Measurements from ENCODE around the gene ABTB2. TPM values are rescaled to one million over a fixed set of nuclear protein-coding genes. Genes with fewer than 3 reads are reported as not detected.

Gene ABTB2
- total RNA-seq, 1 experiment from 2014 or later = 6.0 TPM

DNA sequence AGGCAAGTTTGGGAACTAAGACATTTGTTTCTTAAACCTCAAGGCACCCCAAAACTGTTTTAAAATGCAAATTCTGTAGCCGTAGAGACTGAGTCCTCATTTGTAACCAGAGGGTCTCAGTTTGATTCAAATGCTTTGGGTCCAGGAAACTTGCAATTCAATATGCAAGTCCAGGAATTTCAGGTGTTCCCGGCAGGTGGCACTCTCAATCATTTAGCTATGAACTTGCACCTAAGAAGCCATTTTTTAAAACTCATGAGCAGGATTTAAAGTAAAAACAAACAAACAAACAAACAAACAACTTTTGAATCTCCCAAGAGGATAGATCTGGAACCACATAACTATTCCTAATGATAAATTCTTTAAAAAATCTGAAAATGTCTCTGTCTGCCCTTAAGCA, 8.7 kb upstream of the ABTB2 start:
- in situ Hi-C loops (cut with HindIII; ENCODE audit: low pct_unique_long_range_greater_than_20kb, low sequenced_read_pairs) = no loop called here

DNA sequence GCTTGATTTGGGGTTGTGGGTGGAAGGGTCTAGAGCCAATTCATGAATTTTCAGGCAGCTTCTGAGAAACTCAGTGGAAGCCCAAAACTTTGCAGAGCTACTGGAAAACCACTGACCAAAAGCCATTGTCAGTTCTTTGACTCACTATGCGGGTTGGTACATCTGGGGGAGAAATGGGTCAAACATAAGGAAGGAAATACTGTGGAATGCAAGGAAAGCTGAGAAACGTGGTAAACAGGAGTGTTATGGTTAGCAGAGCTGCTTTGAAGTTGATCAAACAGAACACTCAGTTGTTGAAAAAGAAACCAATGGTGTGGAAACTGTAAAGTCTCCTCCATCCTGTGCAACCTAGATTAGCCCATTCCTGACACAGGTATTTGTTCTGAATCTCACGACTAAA, 6.3 kb upstream of the ABTB2 start:
- DNase-seq (ENCODE audit: low read depth) = no peak
- in situ Hi-C loops (cut with HindIII; ENCODE audit: low pct_unique_long_range_greater_than_20kb, low sequenced_read_pairs) = no loop called here

More for the DNA sequence above, 8.7 kb upstream of the ABTB2 start:
- DNase-seq (ENCODE audit: low read depth) = no peak

DNA sequence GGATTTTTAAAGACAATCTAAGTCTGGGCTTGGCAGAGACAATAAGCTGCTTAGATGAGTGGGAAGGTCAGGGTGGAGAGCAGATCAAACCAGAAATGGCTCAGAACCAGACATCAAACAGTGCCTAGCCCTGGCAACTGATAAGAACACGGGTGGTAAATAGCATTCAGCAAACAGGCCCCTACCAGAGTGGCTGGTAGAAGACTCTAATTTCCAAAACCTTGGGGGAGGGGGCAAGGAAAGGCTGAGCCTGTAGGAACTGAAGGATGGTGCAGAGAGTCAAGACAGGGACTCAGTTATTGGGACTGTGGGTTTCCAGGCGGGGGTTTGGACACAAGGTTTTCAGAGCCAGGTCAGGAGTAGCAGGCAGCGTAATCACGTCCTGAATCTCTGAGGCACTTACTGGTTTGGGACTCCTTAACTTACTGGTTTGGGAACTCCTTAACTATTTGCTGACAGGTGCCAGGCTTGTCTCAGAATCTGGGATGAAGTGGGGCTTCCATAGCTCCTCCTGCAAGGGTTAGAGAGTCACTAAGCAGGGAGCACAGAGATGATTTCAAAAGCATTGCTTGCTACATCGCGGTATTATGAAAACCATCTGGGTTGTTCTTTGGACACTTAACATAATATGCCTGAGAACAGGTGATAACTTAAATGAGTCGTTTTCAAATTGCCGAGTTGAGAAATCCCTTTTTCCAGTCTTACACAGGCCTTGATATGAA, 5.7 kb upstream of the ABTB2 start:
- in situ Hi-C loops (cut with HindIII; ENCODE audit: low pct_unique_long_range_greater_than_20kb, low sequenced_read_pairs) = no loop called here

DNA sequence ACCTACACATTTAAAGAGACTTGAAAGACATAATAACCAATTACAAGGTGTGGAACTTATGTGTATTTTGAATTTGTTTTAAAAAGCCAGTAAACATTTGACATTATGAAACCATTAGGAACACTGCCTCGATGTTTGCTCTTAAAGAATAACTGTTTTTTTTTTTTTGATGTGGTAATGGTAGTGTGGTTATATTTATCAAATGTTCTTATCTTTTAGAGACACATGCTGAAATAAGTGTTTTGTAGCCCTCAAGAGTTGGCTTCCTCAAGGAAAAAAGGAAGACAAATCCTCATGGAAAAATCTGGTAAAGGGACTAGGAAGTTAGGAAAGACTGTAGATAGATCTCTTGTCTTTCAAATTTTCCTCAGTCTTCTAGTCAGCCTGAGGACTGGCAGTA, 2.2 kb upstream of the ABTB2 start:
- in situ Hi-C loops (cut with HindIII; ENCODE audit: low pct_unique_long_range_greater_than_20kb, low sequenced_read_pairs) = no loop called here
- DNase-seq (ENCODE audit: low read depth) = no peak

More for the DNA sequence above, 5.7 kb upstream of the ABTB2 start:
- DNase-seq (ENCODE audit: low read depth) = no peak

DNA sequence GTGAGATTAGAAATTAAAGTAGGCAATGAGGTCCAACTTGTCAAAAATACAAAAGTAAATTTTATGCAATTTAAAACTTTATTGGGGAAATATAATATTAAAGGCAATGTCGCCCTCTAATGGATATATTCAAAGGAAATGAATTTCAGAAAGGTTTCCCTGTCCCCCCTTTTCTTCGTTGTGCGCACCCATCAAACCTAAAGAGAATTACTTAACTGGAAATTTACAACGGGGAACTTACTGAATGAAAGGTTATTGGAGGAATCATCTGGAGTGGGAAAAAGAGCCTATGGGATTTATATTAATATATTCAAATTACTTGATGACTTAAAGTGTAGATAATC, 1.7 kb upstream of the ABTB2 start:
- in situ Hi-C loops (cut with HindIII; ENCODE audit: low pct_unique_long_range_greater_than_20kb, low sequenced_read_pairs) = no loop called here
- DNase-seq (ENCODE audit: low read depth) = no peak

DNA sequence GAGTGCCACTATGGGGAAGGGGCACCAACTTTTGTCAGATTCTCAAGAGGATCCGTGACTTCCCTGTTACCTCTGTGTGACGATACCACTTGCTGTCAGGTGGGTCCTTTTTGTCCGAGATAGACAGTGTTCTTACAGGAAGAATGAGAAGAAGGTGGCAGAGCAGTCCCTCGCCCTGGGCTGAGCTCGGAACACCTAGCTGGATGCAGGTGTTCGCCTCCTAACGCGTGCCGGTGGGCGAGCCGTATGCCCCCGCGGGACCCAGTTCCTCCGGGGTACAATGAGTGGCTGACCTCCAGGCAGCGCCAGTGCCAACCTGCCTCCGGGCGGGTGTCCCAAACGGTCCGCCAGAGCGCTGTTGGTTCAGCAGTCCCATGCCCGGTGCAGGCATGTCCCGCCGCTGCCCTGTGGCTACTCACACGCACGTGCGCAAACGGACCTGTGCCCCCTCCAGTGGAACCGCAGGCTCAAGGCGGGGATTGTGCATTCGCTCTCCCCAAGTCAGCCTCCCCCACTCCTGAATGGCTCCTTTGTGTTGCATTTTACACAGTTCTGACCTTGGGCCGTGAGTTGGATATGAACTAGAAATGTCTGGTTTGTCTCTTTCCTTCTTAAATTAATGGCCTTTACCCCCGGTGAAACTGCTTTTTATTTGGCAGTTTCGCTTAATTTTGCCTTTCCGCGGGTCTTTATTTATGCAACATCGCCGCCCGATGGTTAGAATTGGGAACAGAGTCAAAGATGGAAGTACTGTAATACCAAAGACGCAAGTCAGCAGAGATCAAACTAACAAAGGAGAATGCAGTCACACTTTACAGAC, 1.1 kb upstream of the ABTB2 start:
- in situ Hi-C loops (cut with HindIII; ENCODE audit: low pct_unique_long_range_greater_than_20kb, low sequenced_read_pairs) = no loop called here
- peak; percentile 70 for DNase-seq (ENCODE audit: low read depth)

DNA sequence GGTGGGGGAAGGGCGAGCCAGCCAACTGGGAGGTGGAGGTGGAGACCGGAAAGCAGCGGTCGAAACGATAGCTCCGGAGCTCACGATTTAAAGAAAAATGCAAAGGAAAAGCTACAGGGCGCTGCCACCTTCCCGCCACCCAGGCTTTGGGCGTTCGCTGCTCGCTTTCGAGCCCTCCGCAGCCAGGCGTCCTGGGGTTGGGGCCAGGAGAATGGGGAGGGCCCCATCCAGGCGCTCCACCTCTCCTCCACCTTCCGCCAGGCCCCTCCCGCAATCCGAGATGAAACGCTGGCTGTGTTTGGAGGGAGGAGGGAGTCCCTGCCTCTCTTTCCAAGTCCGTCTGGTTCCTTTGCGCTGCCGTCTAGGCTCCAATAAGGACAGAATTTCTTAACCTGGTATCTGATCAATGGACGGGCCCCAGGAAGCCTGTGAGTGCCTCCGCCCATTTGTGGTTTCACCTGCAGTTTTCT, 483 bp upstream of the ABTB2 start:
- DNase-seq (ENCODE audit: low read depth) = peak; percentile 85
- in situ Hi-C loops (cut with HindIII; ENCODE audit: low pct_unique_long_range_greater_than_20kb, low sequenced_read_pairs) = no loop called here

DNA sequence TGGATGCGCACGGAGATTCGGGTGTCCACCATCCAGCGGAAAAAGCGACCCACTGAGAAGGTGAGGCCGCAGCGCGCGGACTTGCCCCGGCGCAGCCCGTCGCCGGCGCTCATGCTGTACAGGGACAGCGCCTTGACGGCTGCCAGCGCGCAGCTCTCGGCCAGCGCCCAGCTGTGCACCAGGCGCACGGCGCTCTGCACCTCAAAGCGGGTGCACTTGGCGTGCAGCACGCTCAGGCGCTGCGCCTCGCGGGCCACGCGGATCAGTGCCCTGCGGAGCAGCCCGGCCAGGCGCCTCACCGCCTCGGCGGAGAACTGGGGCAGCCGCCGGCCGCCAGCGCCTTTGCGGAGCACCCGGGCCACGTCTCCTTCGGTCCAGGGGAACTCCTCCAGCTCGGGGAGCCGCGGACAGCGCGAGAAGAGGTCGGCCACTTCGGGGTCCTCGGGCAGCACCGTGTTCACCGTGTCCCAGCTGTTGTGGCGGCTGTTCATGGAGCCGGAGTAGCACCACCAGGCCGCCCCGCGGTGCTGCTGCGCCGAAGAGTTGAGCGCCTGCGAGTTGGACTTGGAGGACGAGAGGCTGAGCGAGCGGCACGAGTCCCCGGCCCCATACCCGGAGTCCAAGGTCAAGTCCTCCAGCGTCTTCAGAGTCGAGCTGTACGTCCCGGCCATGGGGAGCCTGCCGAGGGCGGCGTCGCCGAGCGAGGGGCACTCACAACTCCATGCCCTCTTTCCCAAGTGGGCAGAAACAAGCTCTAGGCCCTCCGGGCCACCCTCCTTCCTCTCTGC, 703 bp downstream of the ABTB2 start:
- DNase-seq (ENCODE audit: low read depth) = peak; percentile 53
- in situ Hi-C loops (cut with HindIII; ENCODE audit: low pct_unique_long_range_greater_than_20kb, low sequenced_read_pairs) = no loop called here

DNA sequence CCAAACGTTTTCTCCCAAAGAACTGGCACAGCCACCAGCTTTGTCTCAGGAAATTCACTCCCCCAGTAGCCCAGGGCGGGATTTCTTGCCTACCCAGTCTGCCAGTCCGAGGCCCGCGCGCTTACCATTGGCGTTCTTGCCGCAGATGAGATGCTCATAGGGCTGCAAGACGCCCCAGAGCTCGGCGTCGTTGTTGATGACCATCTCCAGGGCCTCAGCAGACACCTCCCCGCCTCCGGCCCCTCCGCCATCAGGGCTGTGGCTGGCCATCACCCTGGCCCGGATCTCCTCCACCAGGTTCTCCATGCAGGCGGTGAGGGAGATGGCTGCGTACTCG, 1.3 kb downstream of the ABTB2 start:
- peak; percentile 36 for DNase-seq (ENCODE audit: low read depth)
- in situ Hi-C loops (cut with HindIII; ENCODE audit: low pct_unique_long_range_greater_than_20kb, low sequenced_read_pairs) = no loop called here

DNA sequence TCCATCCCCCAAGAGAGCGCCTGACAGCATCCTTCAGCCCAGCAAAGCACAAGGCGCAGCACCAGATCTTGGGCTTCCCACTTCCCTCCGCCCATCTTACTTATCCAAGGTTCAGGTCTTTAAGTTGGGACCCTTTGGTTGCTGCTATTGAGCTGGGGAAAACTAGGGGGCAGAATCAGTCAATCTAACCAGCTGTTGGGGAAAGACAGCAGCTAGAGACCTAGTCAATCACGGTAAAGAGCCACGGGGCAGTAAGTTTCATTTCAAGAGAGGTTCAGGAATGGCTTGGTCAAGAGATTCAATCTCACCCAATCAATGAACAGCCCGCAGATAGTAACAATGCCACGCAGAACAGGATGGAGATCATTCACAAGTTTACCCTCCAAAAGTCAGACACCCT, 1.7 kb downstream of the ABTB2 start:
- in situ Hi-C loops (cut with HindIII; ENCODE audit: low pct_unique_long_range_greater_than_20kb, low sequenced_read_pairs) = no loop called here
- DNase-seq (ENCODE audit: low read depth) = no peak

DNA sequence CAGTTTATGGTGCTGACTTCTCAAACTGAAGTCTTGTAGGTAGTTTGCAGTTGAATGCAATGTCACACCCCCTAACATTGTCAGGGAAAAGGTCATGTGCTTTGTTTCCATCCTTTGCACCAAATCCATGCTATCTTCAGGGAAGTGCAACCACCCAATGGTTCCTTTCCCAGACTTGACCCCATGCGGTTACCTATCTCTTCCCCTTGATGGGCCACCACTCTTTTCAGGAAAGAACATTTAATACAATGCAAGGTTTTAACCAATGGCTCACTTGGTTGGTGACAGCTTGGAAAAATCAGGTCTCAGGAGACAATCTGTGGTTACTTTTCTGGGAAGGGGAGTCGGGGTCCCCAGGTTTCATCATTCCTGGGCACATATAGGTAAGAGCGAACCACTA, 2.1 kb downstream of the ABTB2 start:
- in situ Hi-C loops (cut with HindIII; ENCODE audit: low pct_unique_long_range_greater_than_20kb, low sequenced_read_pairs) = no loop called here
- DNase-seq (ENCODE audit: low read depth) = no peak

DNA sequence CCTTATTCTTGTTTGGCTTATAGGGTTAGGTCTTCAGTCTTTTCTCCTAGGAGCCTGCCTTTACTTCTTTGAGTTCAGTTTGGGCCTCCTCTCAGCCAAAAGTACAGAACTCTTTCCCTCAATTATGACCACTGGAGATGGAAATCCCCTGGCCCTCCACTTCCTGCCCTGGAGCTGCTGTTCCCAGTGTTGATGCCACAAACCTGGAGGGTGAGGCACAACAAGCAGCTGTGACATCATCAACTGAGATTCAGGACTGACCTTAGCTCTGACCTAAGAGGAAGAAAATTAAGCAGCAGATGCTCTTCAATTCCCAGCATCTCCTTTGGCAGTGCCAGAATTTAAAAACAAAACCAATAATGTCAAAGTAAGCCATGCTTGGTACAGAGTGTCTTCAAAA, 3.0 kb downstream of the ABTB2 start:
- in situ Hi-C loops (cut with HindIII; ENCODE audit: low pct_unique_long_range_greater_than_20kb, low sequenced_read_pairs) = no loop called here
- DNase-seq (ENCODE audit: low read depth) = no peak

DNA sequence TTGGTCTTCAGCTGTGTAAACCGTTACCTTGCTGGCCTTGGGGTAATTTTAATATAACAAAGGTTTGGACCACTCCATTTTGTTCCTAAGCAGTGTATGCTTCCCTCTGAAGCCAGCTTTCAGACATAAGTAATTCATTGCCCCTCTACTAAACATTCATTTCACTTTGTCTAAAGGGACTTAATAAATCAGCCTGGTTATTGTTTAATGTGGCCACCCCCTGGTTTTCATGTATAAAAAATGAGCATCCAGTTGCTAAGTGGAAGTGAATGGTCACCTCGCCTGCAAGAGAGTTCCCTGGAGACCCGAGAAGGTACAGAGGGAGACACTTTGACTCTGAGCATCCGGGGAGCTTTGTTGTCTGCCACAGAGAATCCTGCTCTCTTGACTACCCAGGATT, 3.9 kb downstream of the ABTB2 start:
- in situ Hi-C loops (cut with HindIII; ENCODE audit: low pct_unique_long_range_greater_than_20kb, low sequenced_read_pairs) = no loop called here
- no peak for DNase-seq (ENCODE audit: low read depth)

DNA sequence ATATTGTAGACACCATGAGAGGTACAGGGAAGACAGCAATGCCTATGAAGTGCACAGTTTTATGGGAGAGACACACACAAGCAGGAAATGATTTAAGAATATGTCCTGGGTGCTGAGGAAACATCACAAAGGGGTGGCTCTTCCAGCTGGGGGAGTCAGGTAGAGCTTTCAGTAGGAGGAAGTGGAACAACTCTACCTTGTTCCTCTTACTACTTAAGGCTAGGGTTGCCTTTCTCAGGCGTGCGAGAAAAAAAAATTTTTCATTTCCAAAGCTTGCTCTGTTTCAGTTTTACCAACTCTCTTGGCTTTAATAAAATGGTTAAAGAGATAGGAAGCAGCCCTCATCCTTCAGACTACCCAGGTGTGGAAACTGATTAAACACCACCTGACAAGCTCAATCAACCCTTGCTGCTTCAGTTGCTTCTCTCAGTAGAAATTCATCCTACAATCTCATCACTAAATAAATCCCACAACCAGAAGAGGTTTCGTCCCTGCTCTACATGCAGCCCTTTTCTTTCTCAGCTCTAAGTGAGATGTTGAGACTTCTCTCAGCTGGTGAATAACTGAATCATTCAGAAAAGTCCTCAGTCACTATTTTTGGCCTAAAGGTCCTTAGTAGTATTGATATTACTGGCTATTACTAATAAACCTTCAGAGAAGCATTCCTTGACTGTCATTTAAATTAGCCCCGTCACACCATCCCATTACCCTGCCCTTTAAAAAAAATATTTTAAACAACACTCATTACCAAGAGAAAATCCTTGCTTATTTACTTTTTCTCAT, 5.9 kb downstream of the ABTB2 start:
- DNase-seq (ENCODE audit: low read depth) = no peak
- in situ Hi-C loops (cut with HindIII; ENCODE audit: low pct_unique_long_range_greater_than_20kb, low sequenced_read_pairs) = no loop called here

DNA sequence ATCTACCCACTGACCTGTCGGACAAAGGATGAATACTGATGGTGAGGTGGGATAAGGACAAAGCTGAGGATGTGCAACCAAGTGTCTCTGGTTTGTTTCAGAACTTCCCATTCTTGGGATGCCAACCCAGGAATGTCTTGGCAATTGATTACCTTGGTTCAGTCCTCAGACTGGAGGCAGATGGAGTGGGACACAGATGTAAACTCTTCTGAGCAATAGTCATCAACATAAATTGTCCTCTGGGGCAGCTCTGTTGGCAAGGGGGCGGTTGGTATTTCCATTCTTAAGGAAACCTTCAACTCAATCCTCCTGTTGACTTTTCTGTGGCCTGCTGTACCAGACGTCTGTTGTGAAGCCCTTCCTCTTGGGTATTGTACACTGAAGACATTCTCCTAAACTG, 6.8 kb downstream of the ABTB2 start:
- no peak for DNase-seq (ENCODE audit: low read depth)
- in situ Hi-C loops (cut with HindIII; ENCODE audit: low pct_unique_long_range_greater_than_20kb, low sequenced_read_pairs) = no loop called here

DNA sequence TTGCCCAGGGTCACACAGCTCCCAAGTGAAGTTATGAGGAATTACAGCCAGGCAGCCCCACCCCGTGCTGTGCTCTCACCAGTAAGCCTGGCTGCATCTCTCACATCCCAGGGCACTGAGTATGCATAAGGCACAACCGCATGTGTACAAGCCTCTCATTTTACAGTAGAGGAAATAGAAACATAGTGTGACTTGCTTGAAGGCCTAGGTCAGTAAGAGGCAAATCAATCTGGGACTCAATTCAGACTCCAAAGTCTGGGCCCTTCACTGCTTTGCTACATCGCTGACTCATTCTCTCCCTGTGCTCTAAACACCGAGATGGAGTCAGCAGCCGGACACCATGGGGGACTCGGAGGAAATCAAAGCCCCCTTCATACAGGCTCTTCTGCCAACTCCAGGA, 7.9 kb downstream of the ABTB2 start:
- DNase-seq (ENCODE audit: low read depth) = no peak
- in situ Hi-C loops (cut with HindIII; ENCODE audit: low pct_unique_long_range_greater_than_20kb, low sequenced_read_pairs) = no loop called here

DNA sequence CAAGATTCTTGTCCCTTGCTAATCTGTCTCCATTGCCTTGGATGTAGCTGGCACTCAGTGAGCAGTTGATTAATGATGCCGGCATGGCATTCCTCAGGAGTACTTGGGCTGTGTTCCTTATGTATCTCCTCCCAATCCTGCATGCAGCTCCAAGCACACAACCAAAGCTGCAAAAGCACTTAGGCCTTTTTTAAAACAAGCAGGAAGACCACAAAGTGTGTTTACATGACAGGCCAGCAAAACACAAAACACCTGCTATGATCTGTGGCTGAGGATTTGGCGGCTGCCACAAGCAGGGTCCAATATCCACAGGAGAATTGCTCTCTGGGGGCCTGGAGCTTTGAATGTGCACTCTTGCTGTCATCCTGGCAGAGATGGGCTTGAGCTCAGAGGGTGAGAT, 8.9 kb downstream of the ABTB2 start:
- DNase-seq (ENCODE audit: low read depth) = no peak
- in situ Hi-C loops (cut with HindIII; ENCODE audit: low pct_unique_long_range_greater_than_20kb, low sequenced_read_pairs) = no loop called here

DNA sequence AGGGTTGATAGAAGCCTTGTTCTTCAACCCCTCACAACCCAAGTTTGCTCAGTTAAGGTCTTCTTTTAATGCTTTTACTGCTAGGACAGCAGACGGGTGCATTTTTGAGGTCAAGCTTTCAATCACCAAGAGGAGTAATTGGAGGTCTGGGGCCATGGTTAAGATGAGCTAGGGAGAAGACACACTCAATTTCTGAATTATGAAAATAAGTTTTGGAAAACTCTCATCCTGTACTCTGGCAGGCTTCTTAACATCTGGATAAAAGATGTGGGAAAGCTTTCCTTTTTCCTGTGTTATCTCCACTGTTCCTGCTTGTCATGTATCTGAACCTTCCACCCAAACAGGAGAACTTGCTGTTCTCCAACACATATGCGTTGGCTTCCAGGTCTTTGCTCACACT, 9.7 kb downstream of the ABTB2 start:
- in situ Hi-C loops (cut with HindIII; ENCODE audit: low pct_unique_long_range_greater_than_20kb, low sequenced_read_pairs) = no loop called here
- no peak for DNase-seq (ENCODE audit: low read depth)
